HEK293 (cell line): ENCODE results near the gene CACNA1B.

ENCODE experiments used
- CTCF ChIA-PET: fragments of 350-600 bp; formaldehyde crosslinking; extraction: SDS; loops from one replicate; lab custom pipeline; 2021; ENCODE audit warnings: antibody characterized with exemption; lab: Yijun Ruan, JAX
- POLR2A ChIA-PET: fragments of 300-600 bp; formaldehyde crosslinking; extraction: SDS; loops from one replicate; lab custom pipeline; 2020; ENCODE audit warnings: antibody characterized with exemption, inconsistent platforms; lab: Yijun Ruan, JAX
- H3K27ac ChIP-seq: fragments of 200-500 bp; sonication (Bioruptor generic); 2 replicates; pipeline ENCODE4 v1.5.1; 2014; ENCODE audit warnings: low read depth, low read length, control low read depth, inconsistent platforms; ENCODE audit errors: extremely low read depth
- H3K36me3 ChIP-seq, 2 experiments: fragments of 200-500 bp in 1 of 2; sonication (Bioruptor generic) in 1 of 2; 1 replicate in 1 of 2; 2 replicates in 1 of 2; pipeline ENCODE4 v1.5.1; 2014 to 2017; ENCODE audit warnings: inconsistent platforms in 2 of 2, low read length in 2 of 2; ENCODE audit not compliant: control insufficient read depth in 2 of 2, insufficient read depth in 1 of 2
- H3K4me1 ChIP-seq: fragments of 200-500 bp; sonication (Bioruptor generic); 2 replicates; pipeline ENCODE4 v1.5.1; 2014; ENCODE audit warnings: mild to moderate bottlenecking, low read length, inconsistent platforms; ENCODE audit not compliant: control insufficient read depth, insufficient read depth
- H3K4me3 ChIP-seq: 2 replicates; pipeline ENCODE4 v1.5.1; 2011; ENCODE audit warnings: low read depth, mild to moderate bottlenecking, control low read depth, low read length, moderate library complexity
- H3K9me3 ChIP-seq: fragments of 200-500 bp; sonication (Bioruptor generic); 2 replicates; pipeline ENCODE4 v1.5.1; 2014; ENCODE audit warnings: low read depth, low read length, inconsistent platforms; ENCODE audit not compliant: control insufficient read depth, insufficient read depth
- BCL11B ChIP-seq: fragments of 450-650 bp; formaldehyde crosslinking; IDR thresholded peaks from 2 replicates; pipeline ENCODE4 v1.5.1; 2016; ENCODE audit warnings: low read depth, missing biosample characterization, missing genetic modification characterization
- GFI1B ChIP-seq: fragments of 450-650 bp; formaldehyde crosslinking; IDR thresholded peaks from 2 replicates; pipeline ENCODE4 v1.5.1; 2016; ENCODE audit warnings: missing biosample characterization, missing genetic modification characterization
- GLIS2 ChIP-seq: fragments of 450-650 bp; formaldehyde crosslinking; IDR thresholded peaks from 2 replicates; pipeline ENCODE4 v1.5.1; 2016; ENCODE audit warnings: missing biosample characterization, missing genetic modification characterization
- HOXC10 ChIP-seq: sonication (generic); formaldehyde crosslinking; IDR thresholded peaks from 2 replicates; pipeline ENCODE4 v1.8.1; 2023; ENCODE audit warnings: mild to moderate bottlenecking, missing genetic modification reagents
- KLF8 ChIP-seq: fragments of 450-650 bp; formaldehyde crosslinking; IDR thresholded peaks from 2 replicates; pipeline ENCODE4 v1.5.1; 2016; ENCODE audit warnings: missing biosample characterization, missing genetic modification characterization
- MEIS1 ChIP-seq: sonication (generic); formaldehyde crosslinking; IDR thresholded peaks from 2 replicates; pipeline ENCODE4 v1.8.1; 2022; ENCODE audit warnings: missing genetic modification reagents, mild to moderate bottlenecking, borderline replicate concordance
- PRDM2 ChIP-seq: fragments of 450-650 bp; formaldehyde crosslinking; IDR thresholded peaks from 2 replicates; pipeline ENCODE4 v1.5.1; 2016; ENCODE audit warnings: missing biosample characterization, missing genetic modification characterization, borderline replicate concordance
- SALL2 ChIP-seq: fragments of 450-650 bp; formaldehyde crosslinking; IDR thresholded peaks from 2 replicates; pipeline ENCODE4 v1.5.0; 2017; ENCODE audit warnings: missing biosample characterization, mild to moderate bottlenecking, missing genetic modification characterization, borderline replicate concordance
- SP2 ChIP-seq: fragments of 450-650 bp; formaldehyde crosslinking; IDR thresholded peaks from 2 replicates; pipeline ENCODE4 v1.5.1; 2016; ENCODE audit warnings: missing biosample characterization, missing genetic modification characterization
- TRIM28 ChIP-seq: IDR thresholded peaks from 2 replicates; pipeline ENCODE4 v1.6.1; 2011; ENCODE audit warnings: low read length, control low read depth, borderline replicate concordance
- ZBTB1 ChIP-seq: fragments of 450-650 bp; formaldehyde crosslinking; IDR thresholded peaks from 2 replicates; pipeline ENCODE4 v1.5.1; 2016; ENCODE audit warnings: missing biosample characterization, missing genetic modification characterization
- ZBTB17 ChIP-seq: fragments of 450-650 bp; formaldehyde crosslinking; IDR thresholded peaks from 2 replicates; pipeline ENCODE4 v1.5.1; 2016; ENCODE audit warnings: missing biosample characterization, missing genetic modification characterization
- ZBTB49 ChIP-seq: fragments of 450-650 bp; formaldehyde crosslinking; IDR thresholded peaks from 2 replicates; pipeline ENCODE4 v1.5.1; 2016; ENCODE audit warnings: missing biosample characterization, missing genetic modification characterization, low read depth
- ZNF19 ChIP-seq: fragments of 450-650 bp; formaldehyde crosslinking; IDR thresholded peaks from 2 replicates; pipeline ENCODE4; 2016; ENCODE audit warnings: missing biosample characterization, missing genetic modification characterization, low read depth
- ZNF223 ChIP-seq: fragments of 450-650 bp; formaldehyde crosslinking; IDR thresholded peaks from 2 replicates; pipeline ENCODE4 v1.5.1; 2016; ENCODE audit warnings: missing biosample characterization, missing genetic modification characterization
- ZNF23 ChIP-seq: fragments of 450-650 bp; formaldehyde crosslinking; IDR thresholded peaks from 2 replicates; pipeline ENCODE4 v1.5.1; 2016; ENCODE audit warnings: missing biosample characterization, missing genetic modification characterization, borderline replicate concordance
- ZNF548 ChIP-seq: fragments of 450-650 bp; formaldehyde crosslinking; IDR thresholded peaks from 2 replicates; pipeline ENCODE4 v1.5.1; 2016; ENCODE audit warnings: missing biosample characterization, missing genetic modification characterization
- ZNF580 ChIP-seq: fragments of 450-650 bp; formaldehyde crosslinking; IDR thresholded peaks from 2 replicates; pipeline ENCODE4 v1.5.1; 2016; ENCODE audit warnings: missing biosample characterization, missing genetic modification characterization
- ZNF600 ChIP-seq: fragments of 450-650 bp; formaldehyde crosslinking; IDR thresholded peaks from 2 replicates; pipeline ENCODE4 v1.5.1; 2016; ENCODE audit warnings: missing biosample characterization, missing genetic modification characterization
- ZNF701 ChIP-seq: fragments of 450-650 bp; formaldehyde crosslinking; IDR thresholded peaks from 2 replicates; pipeline ENCODE4 v1.5.1; 2016; ENCODE audit warnings: missing biosample characterization, missing genetic modification characterization
- ZNF776 ChIP-seq: fragments of 450-650 bp; formaldehyde crosslinking; IDR thresholded peaks from 2 replicates; pipeline ENCODE4 v1.5.0; 2017; ENCODE audit warnings: missing biosample characterization, missing genetic modification characterization, borderline replicate concordance
- ZSCAN30 ChIP-seq: fragments of 450-650 bp; IDR thresholded peaks from 2 replicates; pipeline ENCODE4 v1.5.1; 2018; ENCODE audit warnings: missing biosample characterization, mild to moderate bottlenecking, missing genetic modification characterization, moderate library complexity
- TF ChIP-seq, protein P1 (sequence below): fragments of 450-650 bp; formaldehyde crosslinking; optimal IDR thresholded peaks from 2 replicates; pipeline ENCODE3; 2016; ENCODE audit warnings: missing biosample characterization, mild to moderate bottlenecking, missing genetic modification characterization
- TF ChIP-seq, protein P2 (sequence below): fragments of 450-650 bp; formaldehyde crosslinking; IDR thresholded peaks from 2 replicates; pipeline ENCODE4 v1.5.1; 2017; ENCODE audit warnings: missing biosample characterization, mild to moderate bottlenecking, missing genetic modification characterization, moderate library complexity

CACNA1B gene

DNA sequence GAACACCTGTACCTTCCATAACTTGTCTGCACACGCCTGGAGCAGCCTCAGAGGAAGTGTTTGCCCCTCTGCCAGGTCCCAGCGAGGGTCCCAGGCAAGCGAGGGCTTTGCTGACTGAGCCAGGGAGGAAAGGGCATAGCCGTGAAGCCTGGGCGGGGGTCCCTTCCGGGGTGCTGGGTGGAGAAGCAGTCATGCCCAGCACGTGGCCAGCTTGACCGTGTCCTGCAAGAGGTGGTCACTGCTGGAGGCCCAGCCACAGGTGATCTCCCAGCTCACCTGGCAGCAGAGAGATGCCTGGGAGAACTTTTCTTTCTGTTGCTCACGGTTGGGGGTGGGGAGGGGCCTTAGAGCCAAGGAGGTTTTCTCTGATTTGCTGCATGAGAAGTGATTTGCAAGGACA is 195.3 kb downstream of the CACNA1B start (continued):
- TF ChIP-seq PRDM2 (no peak), ZNF600 (no peak)
- TF ChIP-seq, all 188 proteins: peak for 0

GRCh38 chr9:138073408-138073807 is 195.8 kb downstream of the CACNA1B start:
- H3K4me1 ChIP-seq, result no peaks in the 10 kb centered on the region
- TF ChIP-seq ZNF701 (tag by site-specific recombination), result no peak
- no peak for TF ChIP-seq ZNF580
- TF ChIP-seq ZSCAN30 (tag by site-specific recombination), result no peak
- TF ChIP-seq KLF8 (tag by site-specific recombination), result no peak
- TF ChIP-seq GFI1B (tag by site-specific recombination), result no peak
- TF ChIP-seq ZBTB17 (tag by site-specific recombination), result no peak
- no peak for TF ChIP-seq BCL11B (tag by site-specific recombination)
- TF ChIP-seq MEIS1 (CRISPR knock-in tag), result no peak
- no peak for TF ChIP-seq SALL2 (tag by site-specific recombination)
- no peak for TF ChIP-seq ZNF19 (tag by site-specific recombination)
- no peak for TF ChIP-seq GLIS2
- TF ChIP-seq, protein P1, sequence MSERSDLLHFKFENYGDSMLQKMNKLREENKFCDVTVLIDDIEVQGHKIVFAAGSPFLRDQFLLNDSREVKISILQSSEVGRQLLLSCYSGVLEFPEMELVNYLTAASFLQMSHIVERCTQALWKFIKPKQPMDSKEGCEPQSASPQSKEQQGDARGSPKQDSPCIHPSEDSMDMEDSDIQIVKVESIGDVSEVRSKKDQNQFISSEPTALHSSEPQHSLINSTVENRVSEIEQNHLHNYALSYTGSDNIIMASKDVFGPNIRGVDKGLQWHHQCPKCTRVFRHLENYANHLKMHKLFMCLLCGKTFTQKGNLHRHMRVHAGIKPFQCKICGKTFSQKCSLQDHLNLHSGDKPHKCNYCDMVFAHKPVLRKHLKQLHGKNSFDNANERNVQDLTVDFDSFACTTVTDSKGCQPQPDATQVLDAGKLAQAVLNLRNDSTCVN, result no peak
- TF ChIP-seq ZBTB1 (tag by site-specific recombination), result no peak
- TF ChIP-seq SP2 (tag by site-specific recombination), result no peak
- no peak for TF ChIP-seq HOXC10 (CRISPR knock-in tag)
- TF ChIP-seq, all 188 proteins: peak for 0
- H3K27ac ChIP-seq, result no peak overlapping the region
- H3K9me3 ChIP-seq, result no peaks in the 10 kb centered on the region
- no peak overlapping the region for H3K4me3 ChIP-seq
- no peaks in the 10 kb centered on the region for H3K36me3 ChIP-seq
- ChIA-PET CTCF (interaction anchor here (0.6 kb wide), 1 partner anchor 74 kb away, joined by 3 read pairs; no protein-coding TSS in a partner anchor), POLR2A (no interaction called here)

- no peaks in the 10 kb centered on the region for H3K4me1 ChIP-seq
- POLR2A ChIA-PET, result no interaction called here
- CTCF ChIA-PET, result no interaction called here
- H3K27ac ChIP-seq, result no peak overlapping the region
- H3K4me3 ChIP-seq, result no peak overlapping the region
- no peaks in the 10 kb centered on the region for H3K36me3 ChIP-seq
- no peaks in the 10 kb centered on the region for H3K9me3 ChIP-seq
- TF ChIP-seq TRIM28 (no peak), ZNF23 (tag by site-specific recombination) (no peak), ZNF548 (tag by site-specific recombination) (no peak), ZNF776 (tag by site-specific recombination) (no peak), ZBTB49 (tag by site-specific recombination) (no peak), ZNF223 (tag by site-specific recombination) (no peak)
- TF ChIP-seq, protein P2, sequence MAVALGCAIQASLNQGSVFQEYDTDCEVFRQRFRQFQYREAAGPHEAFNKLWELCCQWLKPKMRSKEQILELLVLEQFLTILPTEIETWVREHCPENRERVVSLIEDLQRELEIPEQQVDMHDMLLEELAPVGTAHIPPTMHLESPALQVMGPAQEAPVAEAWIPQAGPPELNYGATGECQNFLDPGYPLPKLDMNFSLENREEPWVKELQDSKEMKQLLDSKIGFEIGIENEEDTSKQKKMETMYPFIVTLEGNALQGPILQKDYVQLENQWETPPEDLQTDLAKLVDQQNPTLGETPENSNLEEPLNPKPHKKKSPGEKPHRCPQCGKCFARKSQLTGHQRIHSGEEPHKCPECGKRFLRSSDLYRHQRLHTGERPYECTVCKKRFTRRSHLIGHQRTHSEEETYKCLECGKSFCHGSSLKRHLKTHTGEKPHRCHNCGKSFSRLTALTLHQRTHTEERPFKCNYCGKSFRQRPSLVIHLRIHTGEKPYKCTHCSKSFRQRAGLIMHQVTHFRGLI (tag by site-specific recombination), result no peak
These were observed 196.2 kb downstream of the CACNA1B start for GRCh38 chr9:138073808-138074207.
